ENCODE measurements around the gene ZFYVE21. TPM values are rescaled to one million over a fixed set of nuclear protein-coding genes. Genes with fewer than 3 reads are reported as not detected.

Gene ZFYVE21
- total RNA-seq, 1 experiment from 2014 or later = 59.7 TPM

GRCh38 chr14:103763730-103764488 is 48.3 kb downstream of the ZFYVE21 start:
- Mint-ChIP-seq H3K27me3 (ENCODE audit: low read depth) (no peaks in the 10 kb centered on the region), H3K27ac (no peak overlapping the region), H3K9me3 (no peaks in the 10 kb centered on the region), H3K4me1 (peaks cover 9% of the 10 kb centered on the region; the same call in 1 of the 2 replicates), H3K4me3 (no peak overlapping the region), H3K36me3 (no peaks in the 10 kb centered on the region)
- TF ChIP-seq, protein P1, sequence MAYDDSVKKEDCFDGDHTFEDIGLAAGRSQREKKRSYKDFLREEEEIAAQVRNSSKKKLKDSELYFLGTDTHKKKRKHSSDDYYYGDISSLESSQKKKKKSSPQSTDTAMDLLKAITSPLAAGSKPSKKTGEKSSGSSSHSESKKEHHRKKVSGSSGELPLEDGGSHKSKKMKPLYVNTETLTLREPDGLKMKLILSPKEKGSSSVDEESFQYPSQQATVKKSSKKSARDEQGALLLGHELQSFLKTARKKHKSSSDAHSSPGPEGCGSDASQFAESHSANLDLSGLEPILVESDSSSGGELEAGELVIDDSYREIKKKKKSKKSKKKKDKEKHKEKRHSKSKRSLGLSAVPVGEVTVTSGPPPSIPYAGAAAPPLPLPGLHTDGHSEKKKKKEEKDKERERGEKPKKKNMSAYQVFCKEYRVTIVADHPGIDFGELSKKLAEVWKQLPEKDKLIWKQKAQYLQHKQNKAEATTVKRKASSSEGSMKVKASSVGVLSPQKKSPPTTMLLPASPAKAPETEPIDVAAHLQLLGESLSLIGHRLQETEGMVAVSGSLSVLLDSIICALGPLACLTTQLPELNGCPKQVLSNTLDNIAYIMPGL (CRISPR knock-in tag; IDR thresholded peaks at IDR 0.05) = no peak
- TF ChIP-seq, protein P2, sequence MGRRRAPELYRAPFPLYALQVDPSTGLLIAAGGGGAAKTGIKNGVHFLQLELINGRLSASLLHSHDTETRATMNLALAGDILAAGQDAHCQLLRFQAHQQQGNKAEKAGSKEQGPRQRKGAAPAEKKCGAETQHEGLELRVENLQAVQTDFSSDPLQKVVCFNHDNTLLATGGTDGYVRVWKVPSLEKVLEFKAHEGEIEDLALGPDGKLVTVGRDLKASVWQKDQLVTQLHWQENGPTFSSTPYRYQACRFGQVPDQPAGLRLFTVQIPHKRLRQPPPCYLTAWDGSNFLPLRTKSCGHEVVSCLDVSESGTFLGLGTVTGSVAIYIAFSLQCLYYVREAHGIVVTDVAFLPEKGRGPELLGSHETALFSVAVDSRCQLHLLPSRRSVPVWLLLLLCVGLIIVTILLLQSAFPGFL (CRISPR knock-in tag; IDR thresholded peaks at IDR 0.05; ENCODE audit: borderline replicate concordance) = no peak
- TF ChIP-seq, protein P3, sequence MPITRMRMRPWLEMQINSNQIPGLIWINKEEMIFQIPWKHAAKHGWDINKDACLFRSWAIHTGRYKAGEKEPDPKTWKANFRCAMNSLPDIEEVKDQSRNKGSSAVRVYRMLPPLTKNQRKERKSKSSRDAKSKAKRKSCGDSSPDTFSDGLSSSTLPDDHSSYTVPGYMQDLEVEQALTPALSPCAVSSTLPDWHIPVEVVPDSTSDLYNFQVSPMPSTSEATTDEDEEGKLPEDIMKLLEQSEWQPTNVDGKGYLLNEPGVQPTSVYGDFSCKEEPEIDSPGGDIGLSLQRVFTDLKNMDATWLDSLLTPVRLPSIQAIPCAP (CRISPR knock-in tag; IDR thresholded peaks at IDR 0.05) = no peak
- TF ChIP-seq, protein P4, sequence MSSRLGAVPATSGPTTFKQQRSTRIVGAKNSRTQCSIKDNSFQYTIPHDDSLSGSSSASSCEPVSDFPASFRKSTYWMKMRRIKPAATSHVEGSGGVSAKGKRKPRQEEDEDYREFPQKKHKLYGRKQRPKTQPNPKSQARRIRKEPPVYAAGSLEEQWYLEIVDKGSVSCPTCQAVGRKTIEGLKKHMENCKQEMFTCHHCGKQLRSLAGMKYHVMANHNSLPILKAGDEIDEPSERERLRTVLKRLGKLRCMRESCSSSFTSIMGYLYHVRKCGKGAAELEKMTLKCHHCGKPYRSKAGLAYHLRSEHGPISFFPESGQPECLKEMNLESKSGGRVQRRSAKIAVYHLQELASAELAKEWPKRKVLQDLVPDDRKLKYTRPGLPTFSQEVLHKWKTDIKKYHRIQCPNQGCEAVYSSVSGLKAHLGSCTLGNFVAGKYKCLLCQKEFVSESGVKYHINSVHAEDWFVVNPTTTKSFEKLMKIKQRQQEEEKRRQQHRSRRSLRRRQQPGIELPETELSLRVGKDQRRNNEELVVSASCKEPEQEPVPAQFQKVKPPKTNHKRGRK (CRISPR knock-in tag; IDR thresholded peaks at IDR 0.05; ENCODE audit: borderline replicate concordance) = no peak
- no peak for TF ChIP-seq FOXP1 (CRISPR knock-in tag; IDR thresholded peaks at IDR 0.05; ENCODE audit: borderline replicate concordance)
- no peak for TF ChIP-seq FOXP4 (CRISPR knock-in tag; IDR thresholded peaks at IDR 0.05)
- TF ChIP-seq, protein P5, sequence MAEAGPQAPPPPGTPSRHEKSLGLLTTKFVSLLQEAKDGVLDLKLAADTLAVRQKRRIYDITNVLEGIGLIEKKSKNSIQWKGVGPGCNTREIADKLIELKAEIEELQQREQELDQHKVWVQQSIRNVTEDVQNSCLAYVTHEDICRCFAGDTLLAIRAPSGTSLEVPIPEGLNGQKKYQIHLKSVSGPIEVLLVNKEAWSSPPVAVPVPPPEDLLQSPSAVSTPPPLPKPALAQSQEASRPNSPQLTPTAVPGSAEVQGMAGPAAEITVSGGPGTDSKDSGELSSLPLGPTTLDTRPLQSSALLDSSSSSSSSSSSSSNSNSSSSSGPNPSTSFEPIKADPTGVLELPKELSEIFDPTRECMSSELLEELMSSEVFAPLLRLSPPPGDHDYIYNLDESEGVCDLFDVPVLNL (CRISPR knock-in tag; IDR thresholded peaks at IDR 0.05; ENCODE audit: borderline replicate concordance, low read depth) = no peak
- no peak for TF ChIP-seq MAX (CRISPR knock-in tag; IDR thresholded peaks at IDR 0.05)
- TF ChIP-seq, protein P6, sequence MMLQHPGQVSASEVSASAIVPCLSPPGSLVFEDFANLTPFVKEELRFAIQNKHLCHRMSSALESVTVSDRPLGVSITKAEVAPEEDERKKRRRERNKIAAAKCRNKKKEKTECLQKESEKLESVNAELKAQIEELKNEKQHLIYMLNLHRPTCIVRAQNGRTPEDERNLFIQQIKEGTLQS (CRISPR knock-in tag; conservative IDR thresholded peaks at IDR 0.05) = no peak
- TF ChIP-seq SP1 (CRISPR knock-in tag; conservative IDR thresholded peaks at IDR 0.05) = no peak
- TF ChIP-seq, protein P7, sequence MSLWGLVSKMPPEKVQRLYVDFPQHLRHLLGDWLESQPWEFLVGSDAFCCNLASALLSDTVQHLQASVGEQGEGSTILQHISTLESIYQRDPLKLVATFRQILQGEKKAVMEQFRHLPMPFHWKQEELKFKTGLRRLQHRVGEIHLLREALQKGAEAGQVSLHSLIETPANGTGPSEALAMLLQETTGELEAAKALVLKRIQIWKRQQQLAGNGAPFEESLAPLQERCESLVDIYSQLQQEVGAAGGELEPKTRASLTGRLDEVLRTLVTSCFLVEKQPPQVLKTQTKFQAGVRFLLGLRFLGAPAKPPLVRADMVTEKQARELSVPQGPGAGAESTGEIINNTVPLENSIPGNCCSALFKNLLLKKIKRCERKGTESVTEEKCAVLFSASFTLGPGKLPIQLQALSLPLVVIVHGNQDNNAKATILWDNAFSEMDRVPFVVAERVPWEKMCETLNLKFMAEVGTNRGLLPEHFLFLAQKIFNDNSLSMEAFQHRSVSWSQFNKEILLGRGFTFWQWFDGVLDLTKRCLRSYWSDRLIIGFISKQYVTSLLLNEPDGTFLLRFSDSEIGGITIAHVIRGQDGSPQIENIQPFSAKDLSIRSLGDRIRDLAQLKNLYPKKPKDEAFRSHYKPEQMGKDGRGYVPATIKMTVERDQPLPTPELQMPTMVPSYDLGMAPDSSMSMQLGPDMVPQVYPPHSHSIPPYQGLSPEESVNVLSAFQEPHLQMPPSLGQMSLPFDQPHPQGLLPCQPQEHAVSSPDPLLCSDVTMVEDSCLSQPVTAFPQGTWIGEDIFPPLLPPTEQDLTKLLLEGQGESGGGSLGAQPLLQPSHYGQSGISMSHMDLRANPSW (CRISPR knock-in tag; conservative IDR thresholded peaks at IDR 0.05; ENCODE audit: low read depth) = no peak
- TF ChIP-seq MYBL2 (CRISPR knock-in tag; IDR thresholded peaks at IDR 0.05) = no peak
- no peak for TF ChIP-seq OVOL2 (CRISPR knock-in tag; IDR thresholded peaks at IDR 0.05; ENCODE audit: borderline replicate concordance)
- no peak for TF ChIP-seq TEAD4 (CRISPR knock-in tag; IDR thresholded peaks at IDR 0.05)
- no peak for TF ChIP-seq MXD4 (CRISPR knock-in tag; IDR thresholded peaks at IDR 0.05; ENCODE audit: borderline replicate concordance)
- TF ChIP-seq ZNF317 (CRISPR knock-in tag; IDR thresholded peaks at IDR 0.05; ENCODE audit: borderline replicate concordance, low read depth) = no peak
- TF ChIP-seq, protein P8, sequence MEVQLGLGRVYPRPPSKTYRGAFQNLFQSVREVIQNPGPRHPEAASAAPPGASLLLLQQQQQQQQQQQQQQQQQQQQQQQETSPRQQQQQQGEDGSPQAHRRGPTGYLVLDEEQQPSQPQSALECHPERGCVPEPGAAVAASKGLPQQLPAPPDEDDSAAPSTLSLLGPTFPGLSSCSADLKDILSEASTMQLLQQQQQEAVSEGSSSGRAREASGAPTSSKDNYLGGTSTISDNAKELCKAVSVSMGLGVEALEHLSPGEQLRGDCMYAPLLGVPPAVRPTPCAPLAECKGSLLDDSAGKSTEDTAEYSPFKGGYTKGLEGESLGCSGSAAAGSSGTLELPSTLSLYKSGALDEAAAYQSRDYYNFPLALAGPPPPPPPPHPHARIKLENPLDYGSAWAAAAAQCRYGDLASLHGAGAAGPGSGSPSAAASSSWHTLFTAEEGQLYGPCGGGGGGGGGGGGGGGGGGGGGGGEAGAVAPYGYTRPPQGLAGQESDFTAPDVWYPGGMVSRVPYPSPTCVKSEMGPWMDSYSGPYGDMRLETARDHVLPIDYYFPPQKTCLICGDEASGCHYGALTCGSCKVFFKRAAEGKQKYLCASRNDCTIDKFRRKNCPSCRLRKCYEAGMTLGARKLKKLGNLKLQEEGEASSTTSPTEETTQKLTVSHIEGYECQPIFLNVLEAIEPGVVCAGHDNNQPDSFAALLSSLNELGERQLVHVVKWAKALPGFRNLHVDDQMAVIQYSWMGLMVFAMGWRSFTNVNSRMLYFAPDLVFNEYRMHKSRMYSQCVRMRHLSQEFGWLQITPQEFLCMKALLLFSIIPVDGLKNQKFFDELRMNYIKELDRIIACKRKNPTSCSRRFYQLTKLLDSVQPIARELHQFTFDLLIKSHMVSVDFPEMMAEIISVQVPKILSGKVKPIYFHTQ (CRISPR knock-in tag; IDR thresholded peaks at IDR 0.05) = no peak
- no peak for TF ChIP-seq TCF7 (CRISPR knock-in tag; IDR thresholded peaks at IDR 0.05; ENCODE audit: low read depth)
- no peak for TF ChIP-seq JUN (CRISPR knock-in tag; IDR thresholded peaks at IDR 0.05)
- ChIA-PET CTCF (no interaction called here), POLR2A (no interaction called here)
- no peak for DNase-seq (ENCODE audit: low spot score)
- ATAC-seq = no peak
